H1 (cell line): ENCODE data around the gene TCF7. TPM values are rescaled to one million over a fixed set of nuclear protein-coding genes. Genes with fewer than 3 reads are reported as not detected.

Experiments used
- CHD7 ChIP-seq: fragments of 300-600 bp; sonication (generic); IDR thresholded peaks from 2 replicates; pipeline ENCODE4 v1.7.1; 2012; ENCODE audit warnings: low read length, moderate library complexity, mild to moderate bottlenecking, inconsistent platforms; ENCODE audit not compliant: insufficient replicate concordance
- E2F6 ChIP-seq: IDR thresholded peaks from 2 replicates; pipeline ENCODE4 v1.6.1; 2012; ENCODE audit warnings: inconsistent platforms
- JUN ChIP-seq: IDR thresholded peaks from 2 replicates; pipeline ENCODE4 v1.6.1; 2011; ENCODE audit warnings: low read depth, mild to moderate bottlenecking, improper control_type of control experiment, low read length
- KDM1A ChIP-seq: fragments of 200-600, 300-600 bp; sonication (generic); IDR thresholded peaks from 2 replicates; pipeline ENCODE4 v1.7.1; 2016; ENCODE audit warnings: mild to moderate bottlenecking, low read length, borderline replicate concordance
- PHF8 ChIP-seq: fragments of 200-600 bp; sonication (generic); conservative IDR thresholded peaks from 2 replicates; pipeline ENCODE4 v1.7.1; 2012; ENCODE audit warnings: low read depth, mild to moderate bottlenecking, inconsistent platforms, low read length, moderate library complexity
- POLR2AphosphoS5 ChIP-seq: IDR thresholded peaks from 2 replicates; pipeline ENCODE4 v1.6.1; 2011; ENCODE audit warnings: low read depth, low read length
- SIN3A ChIP-seq, 2 experiments: IDR thresholded peaks in 1 of 2; conservative IDR thresholded peaks in 1 of 2; 2 replicates each; pipeline ENCODE4 v1.6.1; 2011 to 2012; ENCODE audit warnings: low read length in 2 of 2, improper control_type of control experiment in 1 of 2, low read depth in 1 of 2, mild to moderate bottlenecking in 1 of 2
- SP2 ChIP-seq: IDR thresholded peaks from 2 replicates; pipeline ENCODE4 v1.6.1; 2012; ENCODE audit warnings: mild to moderate bottlenecking, low read length, inconsistent platforms
- TCF12 ChIP-seq: IDR thresholded peaks from 2 replicates; pipeline ENCODE4 v1.6.1; 2011; ENCODE audit warnings: low read depth, mild to moderate bottlenecking, low read length
- YY1 ChIP-seq: IDR thresholded peaks from 2 replicates; pipeline ENCODE4 v1.6.1; 2011; ENCODE audit warnings: low read depth, mild to moderate bottlenecking, low read length
- polyA plus RNA-seq, 7 experiments: library from polyadenylated mRNA; depleted of rRNA in 3 of 7; stranded (reverse) in 5 of 7; unstranded in 2 of 7; fragments of >200 nt in 5 of 7; fragments of 200-250 nt in 2 of 7; gene quantifications; 1 replicate in 5 of 7; 2 replicates in 1 of 7; 4 replicates in 1 of 7; pipeline versions ENCODE4 v1.2.1 to v1.2.3, GENCODE V29; 2011 to 2013; ENCODE audit warnings: missing spikeins in 2 of 7, mixed read lengths in 2 of 7
- total RNA-seq: library from RNA; stranded (reverse); fragmentation: NEBNext Ultra II Directional; extraction: Animal tissue kit (Norgen Biotek cat#: 25700); gene quantifications from 2 replicates; pipeline ENCODE4 v1.2.1, GENCODE V29; 2021

Gene TCF7
- total and polyA plus RNA-seq, 2 of the 8 experiments (the other 6 are each of a cell fraction or from before 2014, with no cell fraction given), result 4.7 to 8.5 TPM

- no peak for TF ChIP-seq CHD7
- TF ChIP-seq KDM1A, result no peak
- no peak for TF ChIP-seq SP2
- TF ChIP-seq TCF12, result no peak
- no peak for TF ChIP-seq POLR2AphosphoS5
- no peak for TF ChIP-seq SIN3A (conservative IDR thresholded peaks at IDR 0.05 in 1 of 2, IDR thresholded peaks at IDR 0.05 in 1 of 2; ENCODE audit: low read depth in 1 of 2, low read length in 2 of 2)
- no peak for TF ChIP-seq PHF8
- no peak for TF ChIP-seq YY1
- TF ChIP-seq E2F6, result no peak
- no peak for TF ChIP-seq JUN
These were observed 17.3 kb downstream of the TCF7 start (continued) for GRCh38 chr5:134131578-134132350.
